ENCODE measurements around the gene CNPY3. TPM values are rescaled to one million over a fixed set of nuclear protein-coding genes. Genes with fewer than 3 reads are reported as not detected.
"Not testable (repeated sequence)": the region's sequence is repeated elsewhere in the genome, so short reads cannot be mapped to it uniquely, and the experiment has no call there.

Gene CNPY3
- total RNA-seq, 4 donors from 2014 or later = 33.2 to 60.0 (median 45.0) TPM

- Histone ChIP-seq H3K4me3 (replicated peaks in 1 of 3) (peak overlapping the region; percentile 71 to 89 (median 72)), H3K27me3 (no peaks in the 10 kb centered on the region), H3K27ac (peak overlapping the region; percentile 45 to 81 (median 80)), H3K4me1 (peaks cover 7% of the 10 kb centered on the region in 2 donors), H3K9me3 (no peaks in the 10 kb centered on the region), H3K36me3 (peaks cover 8 to 14% of the 10 kb centered on the region in 2 donors)
- DNase-seq = peak; percentile 92 to 94
- 0% methylated on average over 47 to 49 of the region's 63 CpGs for WGBS, 2 donors
- TF ChIP-seq CTCF (IDR thresholded peaks at IDR 0.05) (no peak), POLR2A (IDR thresholded peaks at IDR 0.05) (peak in 1 of 2 donors; percentile 74)
- intact Hi-C loops (cut with DNase I) = no loop called here
Observed at GRCh38 chr6:42890311-42891198, 38.7 kb upstream of the CNPY3 start.

- Histone ChIP-seq H3K27me3 (no peaks in the 10 kb centered on the region), H3K4me1 (peaks cover 7% of the 10 kb centered on the region in 2 donors), H3K9me3 (no peaks in the 10 kb centered on the region), H3K4me3 (replicated peaks in 1 of 3) (peak overlapping the region; percentile 16 to 89 (median 71)), H3K27ac (peak overlapping the region in 2 of 3 donors; percentile 80 to 81), H3K36me3 (peaks cover 1 to 8% of the 10 kb centered on the region in 2 donors)
- 31 to 45% methylated on average over 15 to 17 of the region's 17 CpGs for WGBS, 2 donors
- TF ChIP-seq POLR2A (IDR thresholded peaks at IDR 0.05) (no peak), CTCF (IDR thresholded peaks at IDR 0.05) (no peak)
- intact Hi-C loops (cut with DNase I) = no loop called here
- DNase-seq = no peak
Observed at GRCh38 chr6:42891199-42891722, 38.0 kb upstream of the CNPY3 start.

- H3K27me3 ChIP-seq; intact Hi-C loops (cut with DNase I); DNase-seq; H3K4me1 ChIP-seq; H3K9me3 ChIP-seq; H3K36me3 ChIP-seq; H3K4me3 ChIP-seq (replicated peaks in 1 of 3); H3K27ac ChIP-seq: not testable (repeated sequence)
- WGBS, 2 donors = 70% methylated on average over 19 of the region's 19 CpGs
Observed at GRCh38 chr6:42894041-42894828, 35.0 kb upstream of the CNPY3 start.

- TF ChIP-seq POLR2A (IDR thresholded peaks at IDR 0.05) = no peak
- Histone ChIP-seq H3K4me3 (replicated peaks in 1 of 3) (no peak overlapping the region), H3K27me3 (no peaks in the 10 kb centered on the region), H3K4me1 (peaks cover 0 to 3% of the 10 kb centered on the region in 2 donors), H3K9me3 (no peaks in the 10 kb centered on the region), H3K36me3 (no peaks in the 10 kb centered on the region), H3K27ac (no peak overlapping the region)
- no peak for DNase-seq
- WGBS, 2 donors = 86 to 88% methylated on average over 10 of the region's 10 CpGs
- intact Hi-C loops (cut with DNase I) = no loop called here
Observed at GRCh38 chr6:42896178-42896719, 33.0 kb upstream of the CNPY3 start.

GRCh38 chr6:42898891-42899361 lies 30.4 kb upstream of the CNPY3 start:
- DNase-seq = peak; percentile 61 to 66
- TF ChIP-seq CTCF (IDR thresholded peaks at IDR 0.05) (peak; percentile 57 to 87 (median 77)), POLR2A (IDR thresholded peaks at IDR 0.05) (no peak)
- H3K4me3 ChIP-seq (replicated peaks in 1 of 3) = no peak overlapping the region
- H3K9me3 ChIP-seq = no peaks in the 10 kb centered on the region
- H3K36me3 ChIP-seq = no peaks in the 10 kb centered on the region
- WGBS, 2 donors = 9% methylated on average over 10 of the region's 10 CpGs
- no peak overlapping the region for H3K27ac ChIP-seq
- peaks cover 0 to 7% of the 10 kb centered on the region in 2 donors for H3K4me1 ChIP-seq
- intact Hi-C loops (cut with DNase I) = no loop called here
- H3K27me3 ChIP-seq = no peaks in the 10 kb centered on the region

Measured in thyroid gland (tissue), 4 donors.